HepG2 (cell line): Measurements from ENCODE around the gene ALDOA. TPM values are rescaled to one million over a fixed set of nuclear protein-coding genes. Genes with fewer than 3 reads are reported as not detected.

ENCODE experiments used
- ATF7 ChIP-seq, 2 experiments: fragments of 450-650 bp in 1 of 2; sonication (generic) in 1 of 2; formaldehyde crosslinking in 1 of 2; IDR thresholded peaks; 2 replicates each; pipeline versions ENCODE4 v1.4.0 to v1.6.1; 2016 to 2020; ENCODE audit warnings: antibody characterized with exemption in 1 of 2, mild to moderate bottlenecking in 1 of 2, missing genetic modification reagents in 1 of 2
- DNMT3B ChIP-seq: conservative IDR thresholded peaks from 2 replicates; pipeline ENCODE4 v1.6.1; 2016; ENCODE audit warnings: missing biosample characterization, control low read depth
- HINFP ChIP-seq: sonication (generic); formaldehyde crosslinking; IDR thresholded peaks from 2 replicates; pipeline ENCODE4 v1.4.0; 2020; ENCODE audit warnings: low read depth, mild to moderate bottlenecking, missing genetic modification reagents
- KMT2A ChIP-seq: sonication (generic); formaldehyde crosslinking; IDR thresholded peaks from 2 replicates; pipeline ENCODE4 v1.4.0; 2020; ENCODE audit warnings: missing genetic modification reagents
- LCORL ChIP-seq, 2 experiments: fragments of 450-650 bp in 1 of 2; sonication (generic) in 1 of 2; formaldehyde crosslinking in 1 of 2; IDR thresholded peaks; 2 replicates each; pipeline versions ENCODE4 v1.5.0 to v1.6.1; 2017 to 2020; ENCODE audit warnings: antibody characterized with exemption in 1 of 2, missing genetic modification reagents in 1 of 2
- NR2C2 ChIP-seq: sonication (generic); formaldehyde crosslinking; IDR thresholded peaks from 2 replicates; pipeline ENCODE4 v1.4.0; 2020; ENCODE audit warnings: missing genetic modification reagents, mild to moderate bottlenecking, moderate library complexity, borderline replicate concordance
- RFXANK ChIP-seq: IDR thresholded peaks from 2 replicates; pipeline ENCODE4 v1.6.1; 2016
- ZNF34 ChIP-seq: sonication (generic); formaldehyde crosslinking; IDR thresholded peaks from 2 replicates; pipeline ENCODE4 v1.4.0; 2020; ENCODE audit warnings: mild to moderate bottlenecking, missing genetic modification reagents, borderline replicate concordance
- ZNF614 ChIP-seq: IDR thresholded peaks from 2 replicates; pipeline ENCODE4 v1.6.1; 2018; ENCODE audit warnings: missing biosample characterization, missing genetic modification reagents, inconsistent platforms, borderline replicate concordance
- polyA plus RNA-seq, 8 experiments: library from polyadenylated mRNA; depleted of rRNA in 3 of 8; stranded (reverse) in 7 of 8; unstranded in 1 of 8; fragments of >200 nt; fragmentation: Illumina TruSeq in 4 of 8; extraction: Trizol in 4 of 8; gene quantifications; 2 replicates each; pipeline versions ENCODE4 v1.2.1 to v1.2.3, GENCODE V29; 2011 to 2016; ENCODE audit warnings: low read depth in 4 of 8, missing spikeins in 1 of 8, mixed read lengths in 1 of 8; ENCODE audit not compliant: insufficient read depth in 1 of 8
- total RNA-seq, 5 experiments: library from RNA; depleted of rRNA; stranded (reverse); fragments of >200 nt; fragmentation: Illumina TruSeq; extraction: Trizol; gene quantifications; 2 replicates each; pipeline ENCODE4 v1.2.3, GENCODE V29; 2016; ENCODE audit warnings: low read depth in 1 of 5
- TF ChIP-seq, protein P1 (sequence below): sonication (generic); formaldehyde crosslinking; IDR thresholded peaks from 2 replicates; pipeline ENCODE4 v1.5.0; 2020; ENCODE audit warnings: mild to moderate bottlenecking, missing genetic modification reagents, borderline replicate concordance
- TF ChIP-seq, protein P2 (sequence below): sonication (generic); formaldehyde crosslinking; IDR thresholded peaks from 2 replicates; pipeline ENCODE4 v1.5.1; 2020; ENCODE audit warnings: mild to moderate bottlenecking, moderate library complexity, missing genetic modification reagents

The ALDOA gene
- total and polyA plus RNA-seq, 2 of the 13 experiments (the other 11 are each of a cell fraction or from before 2014, with no cell fraction given): 925 to 1,884 TPM

- TF ChIP-seq, protein P1, sequence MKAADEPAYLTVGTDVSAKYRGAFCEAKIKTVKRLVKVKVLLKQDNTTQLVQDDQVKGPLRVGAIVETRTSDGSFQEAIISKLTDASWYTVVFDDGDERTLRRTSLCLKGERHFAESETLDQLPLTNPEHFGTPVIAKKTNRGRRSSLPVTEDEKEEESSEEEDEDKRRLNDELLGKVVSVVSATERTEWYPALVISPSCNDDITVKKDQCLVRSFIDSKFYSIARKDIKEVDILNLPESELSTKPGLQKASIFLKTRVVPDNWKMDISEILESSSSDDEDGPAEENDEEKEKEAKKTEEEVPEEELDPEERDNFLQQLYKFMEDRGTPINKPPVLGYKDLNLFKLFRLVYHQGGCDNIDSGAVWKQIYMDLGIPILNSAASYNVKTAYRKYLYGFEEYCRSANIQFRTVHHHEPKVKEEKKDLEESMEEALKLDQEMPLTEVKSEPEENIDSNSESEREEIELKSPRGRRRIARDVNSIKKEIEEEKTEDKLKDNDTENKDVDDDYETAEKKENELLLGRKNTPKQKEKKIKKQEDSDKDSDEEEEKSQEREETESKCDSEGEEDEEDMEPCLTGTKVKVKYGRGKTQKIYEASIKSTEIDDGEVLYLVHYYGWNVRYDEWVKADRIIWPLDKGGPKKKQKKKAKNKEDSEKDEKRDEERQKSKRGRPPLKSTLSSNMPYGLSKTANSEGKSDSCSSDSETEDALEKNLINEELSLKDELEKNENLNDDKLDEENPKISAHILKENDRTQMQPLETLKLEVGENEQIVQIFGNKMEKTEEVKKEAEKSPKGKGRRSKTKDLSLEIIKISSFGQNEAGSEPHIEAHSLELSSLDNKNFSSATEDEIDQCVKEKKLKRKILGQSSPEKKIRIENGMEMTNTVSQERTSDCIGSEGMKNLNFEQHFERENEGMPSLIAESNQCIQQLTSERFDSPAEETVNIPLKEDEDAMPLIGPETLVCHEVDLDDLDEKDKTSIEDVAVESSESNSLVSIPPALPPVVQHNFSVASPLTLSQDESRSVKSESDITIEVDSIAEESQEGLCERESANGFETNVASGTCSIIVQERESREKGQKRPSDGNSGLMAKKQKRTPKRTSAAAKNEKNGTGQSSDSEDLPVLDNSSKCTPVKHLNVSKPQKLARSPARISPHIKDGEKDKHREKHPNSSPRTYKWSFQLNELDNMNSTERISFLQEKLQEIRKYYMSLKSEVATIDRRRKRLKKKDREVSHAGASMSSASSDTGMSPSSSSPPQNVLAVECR (CRISPR knock-in tag): 0 out of 2 replicates have a peak, but pooled peaks have one; percentile 19
- no peak for TF ChIP-seq ATF7 (IDR thresholded peaks at IDR 0.05)
- TF ChIP-seq ATF7 (CRISPR knock-in tag; IDR thresholded peaks at IDR 0.05): 0 out of 2 replicates have a peak, but pooled peaks have one; percentile 42
- no peak for TF ChIP-seq ZNF614 (CRISPR knock-in tag)
- 0 out of 2 replicates have a peak, but pooled peaks have one; percentile 18 for TF ChIP-seq ZNF34 (CRISPR knock-in tag)
- TF ChIP-seq LCORL (IDR thresholded peaks at IDR 0.05): no peak
- TF ChIP-seq LCORL (CRISPR knock-in tag; IDR thresholded peaks at IDR 0.05): no peak
- TF ChIP-seq DNMT3B (CRISPR knock-in tag): no peak
- TF ChIP-seq RFXANK (CRISPR knock-in tag): no peak
- TF ChIP-seq, protein P2, sequence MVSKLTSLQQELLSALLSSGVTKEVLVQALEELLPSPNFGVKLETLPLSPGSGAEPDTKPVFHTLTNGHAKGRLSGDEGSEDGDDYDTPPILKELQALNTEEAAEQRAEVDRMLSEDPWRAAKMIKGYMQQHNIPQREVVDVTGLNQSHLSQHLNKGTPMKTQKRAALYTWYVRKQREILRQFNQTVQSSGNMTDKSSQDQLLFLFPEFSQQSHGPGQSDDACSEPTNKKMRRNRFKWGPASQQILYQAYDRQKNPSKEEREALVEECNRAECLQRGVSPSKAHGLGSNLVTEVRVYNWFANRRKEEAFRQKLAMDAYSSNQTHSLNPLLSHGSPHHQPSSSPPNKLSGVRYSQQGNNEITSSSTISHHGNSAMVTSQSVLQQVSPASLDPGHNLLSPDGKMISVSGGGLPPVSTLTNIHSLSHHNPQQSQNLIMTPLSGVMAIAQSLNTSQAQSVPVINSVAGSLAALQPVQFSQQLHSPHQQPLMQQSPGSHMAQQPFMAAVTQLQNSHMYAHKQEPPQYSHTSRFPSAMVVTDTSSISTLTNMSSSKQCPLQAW (CRISPR knock-in tag): peak; percentile 40; the same call in 1 of the 2 replicates
- TF ChIP-seq NR2C2 (CRISPR knock-in tag): peak; percentile 13; the same call in 1 of the 2 replicates
- TF ChIP-seq HINFP: no peak
- TF ChIP-seq KMT2A (CRISPR knock-in tag): no peak
Observed at GRCh38 chr16:30090610-30091331, 25.2 kb downstream of the ALDOA start (continued).
